Caki2 (cell line): ENCODE measurements around the gene HS6ST3. TPM values are rescaled to one million over a fixed set of nuclear protein-coding genes. Genes with fewer than 3 reads are reported as not detected.
A peak's percentile ranks its signal among the peaks of the same experiment; 100 is the strongest.

Experiments used
- DNase-seq: peaks from one replicate; pipeline ENCODE4 v3.0.0-alpha.2; 2015; ENCODE audit warnings: low read depth
- in situ Hi-C: cut with HindIII; loops from 2 replicates; pipeline ENCODE4 v1.10.0; 2016; ENCODE audit warnings: low sequenced_read_pairs, low pct_unique_long_range_greater_than_20kb, mixed read lengths
- total RNA-seq: library from RNA; depleted of rRNA; stranded (reverse); fragments of >200 nt; shearing (Covaris generic); gene quantifications from 2 replicates; pipeline ENCODE4 v1.2.3, GENCODE V29; 2014; ENCODE audit warnings: low replicate concordance

HS6ST3 gene
- total RNA-seq, 1 experiment from 2014 or later, result 7.5 TPM

DNA sequence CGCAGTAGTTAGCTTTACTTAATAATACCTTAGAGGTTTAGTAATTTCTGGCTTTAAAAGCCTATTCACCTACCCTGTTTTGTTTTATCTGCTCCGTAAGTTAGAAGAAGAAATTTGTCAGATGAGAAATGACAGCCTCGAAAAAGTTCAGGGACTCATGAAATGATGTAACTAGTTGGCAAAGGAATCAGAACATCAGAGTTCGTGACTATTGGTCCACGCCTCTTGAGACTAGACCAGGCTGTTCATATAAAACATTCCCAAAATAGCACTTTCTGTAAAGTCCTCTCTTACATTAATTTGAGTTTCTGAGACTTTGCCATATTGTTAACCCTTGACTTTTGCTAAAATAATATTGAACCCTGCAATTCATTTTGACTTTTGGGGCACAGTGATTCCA is 92.0 kb downstream of the HS6ST3 start:
- in situ Hi-C loops, result no loop called here

DNA sequence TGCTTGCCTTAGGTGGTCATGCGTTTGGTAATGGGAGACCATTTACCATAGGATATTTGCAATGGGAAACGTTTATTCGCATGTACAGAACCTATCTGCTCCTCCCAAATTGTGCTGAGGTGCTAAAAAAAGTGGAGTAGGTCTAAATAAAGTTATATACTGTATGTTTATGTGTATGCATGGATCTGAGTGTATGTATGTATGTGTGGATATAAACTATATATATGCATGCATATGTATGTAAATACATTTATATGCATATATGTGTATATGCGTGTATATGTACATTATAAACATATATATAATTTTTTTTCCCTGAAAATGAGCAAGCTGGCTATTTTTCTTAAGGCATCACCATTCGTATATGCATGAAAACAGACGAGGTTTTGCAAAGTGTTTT is 95.9 kb downstream of the HS6ST3 start:
- no peak for DNase-seq
- in situ Hi-C loops, result no loop called here

More for the DNA sequence above, 92.0 kb downstream of the HS6ST3 start:
- no peak for DNase-seq

DNA sequence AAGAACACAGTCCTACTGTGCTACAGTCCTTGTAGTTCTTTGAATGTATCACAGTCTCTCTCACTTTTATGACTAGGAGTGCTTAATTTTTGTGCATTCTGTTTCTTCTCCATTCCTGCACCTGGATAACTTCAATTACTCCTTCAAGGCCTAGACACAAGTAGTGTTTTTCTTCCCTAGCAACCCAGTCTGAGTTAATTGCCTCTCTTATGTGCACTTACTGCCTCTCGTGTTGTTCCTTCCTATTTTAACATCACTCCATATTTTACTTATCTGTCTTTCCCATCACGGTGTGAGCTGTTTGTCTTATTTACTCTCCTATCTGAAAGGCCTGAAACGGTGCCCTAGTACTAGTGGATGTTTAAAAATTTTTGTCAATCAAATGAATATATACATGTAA is 101.5 kb downstream of the HS6ST3 start:
- DNase-seq, result no peak
- in situ Hi-C loops, result no loop called here

DNA sequence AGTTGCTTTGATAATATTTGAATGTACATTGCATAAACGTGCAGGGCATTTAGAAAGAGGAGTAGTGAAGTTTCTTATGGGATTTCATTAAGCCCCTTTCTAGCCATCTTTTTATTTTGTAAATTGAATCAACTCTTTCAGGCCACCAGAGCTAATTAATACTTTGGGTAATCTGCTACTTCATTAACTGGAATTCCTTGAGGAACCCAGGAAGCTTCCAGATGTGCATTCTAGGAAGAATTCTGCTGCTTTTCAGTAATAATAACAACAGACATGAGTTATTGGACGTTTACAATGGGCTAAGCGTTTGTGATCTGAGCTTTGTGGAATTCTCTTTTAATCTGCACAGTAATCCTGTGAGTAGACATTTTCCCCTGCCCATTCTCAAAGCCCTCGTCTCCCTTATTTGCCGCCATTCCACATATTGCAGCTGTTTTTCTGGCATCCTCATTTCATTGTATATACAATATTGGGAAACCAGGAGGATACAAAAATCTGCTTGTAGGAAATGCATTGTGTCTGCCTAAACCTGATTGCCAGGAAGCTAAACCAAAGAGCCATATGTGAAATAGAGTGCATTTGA is 103.9 kb downstream of the HS6ST3 start:
- in situ Hi-C loops, result no loop called here
- no peak for DNase-seq

DNA sequence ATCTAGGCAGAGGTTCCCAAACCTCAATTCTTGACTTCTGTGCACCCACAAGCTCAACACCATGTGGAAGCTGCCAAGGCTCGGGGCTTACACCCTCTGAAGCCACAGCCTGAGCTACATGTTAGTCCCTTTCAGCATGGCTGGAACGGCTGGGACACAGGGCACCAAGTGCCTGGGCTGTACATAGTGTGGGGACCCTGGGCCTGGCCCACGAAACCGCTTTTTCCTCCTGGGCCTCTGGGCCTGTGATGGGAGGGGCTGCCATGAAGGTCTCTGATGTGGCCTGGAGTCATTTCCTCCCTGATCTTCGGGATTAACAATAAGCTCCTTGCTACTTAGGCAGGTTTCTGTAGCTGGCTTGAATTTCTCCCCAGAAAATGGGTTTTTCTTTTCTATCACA is 108.1 kb downstream of the HS6ST3 start:
- in situ Hi-C loops, result no loop called here
- no peak for DNase-seq

DNA sequence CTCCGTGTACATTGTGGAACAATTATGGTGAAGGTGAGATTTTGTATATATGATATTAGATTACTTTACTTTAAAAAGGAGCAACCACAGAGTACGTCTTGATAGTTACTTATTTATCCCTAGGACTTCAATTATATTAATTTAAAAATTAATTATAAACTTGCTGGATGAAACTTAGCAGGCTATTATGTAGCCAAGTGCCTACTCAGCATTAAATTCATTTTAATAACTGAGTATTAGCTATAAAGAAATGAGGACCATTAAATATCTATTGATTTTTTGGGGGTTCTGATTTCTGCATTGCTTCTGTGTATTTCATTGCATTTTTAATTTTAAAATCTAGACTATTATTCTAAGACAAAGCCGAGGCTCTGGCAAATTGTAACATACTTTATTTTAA is 109.4 kb downstream of the HS6ST3 start:
- in situ Hi-C loops, result no loop called here
- DNase-seq, result no peak

DNA sequence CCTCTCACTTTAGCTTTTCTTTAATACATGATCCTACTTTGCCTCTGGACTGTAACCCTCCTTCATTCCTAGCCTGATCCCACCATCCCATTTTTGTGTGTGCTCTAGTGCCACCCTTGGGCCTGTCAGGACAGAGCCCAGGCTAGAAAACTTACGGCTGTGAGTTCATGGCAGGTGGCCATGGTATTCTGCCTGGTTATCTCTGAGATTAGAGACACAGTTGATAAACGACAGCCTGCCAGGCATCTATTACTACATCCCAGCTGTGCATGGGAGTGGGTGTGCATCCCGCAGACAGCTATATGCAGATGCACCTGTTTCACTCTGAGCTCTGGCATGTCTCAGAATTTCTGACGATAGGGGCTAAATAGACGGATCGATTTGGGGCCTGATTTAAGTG is 110.9 kb downstream of the HS6ST3 start:
- in situ Hi-C loops, result no loop called here
- no peak for DNase-seq

DNA sequence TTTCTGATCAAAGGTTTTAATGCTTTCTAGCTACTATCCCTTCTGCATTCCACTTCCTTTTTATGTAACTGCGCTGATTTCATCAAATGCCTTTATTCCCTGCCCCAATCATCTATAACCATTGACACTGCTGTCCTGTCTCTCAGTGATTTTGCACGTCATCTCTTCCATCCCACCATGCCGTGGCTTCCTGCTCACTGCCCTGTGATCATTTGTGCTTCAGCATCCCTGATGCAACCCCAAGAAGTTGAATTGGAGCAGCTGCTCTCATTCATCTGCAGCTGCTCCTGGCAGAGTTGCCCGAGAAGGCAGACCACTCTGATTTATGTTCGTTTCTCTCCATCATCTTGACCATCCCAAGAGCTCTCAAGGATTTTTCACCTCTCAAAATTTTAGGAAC is 112.4 kb downstream of the HS6ST3 start:
- DNase-seq, result no peak
- in situ Hi-C loops, result no loop called here

DNA sequence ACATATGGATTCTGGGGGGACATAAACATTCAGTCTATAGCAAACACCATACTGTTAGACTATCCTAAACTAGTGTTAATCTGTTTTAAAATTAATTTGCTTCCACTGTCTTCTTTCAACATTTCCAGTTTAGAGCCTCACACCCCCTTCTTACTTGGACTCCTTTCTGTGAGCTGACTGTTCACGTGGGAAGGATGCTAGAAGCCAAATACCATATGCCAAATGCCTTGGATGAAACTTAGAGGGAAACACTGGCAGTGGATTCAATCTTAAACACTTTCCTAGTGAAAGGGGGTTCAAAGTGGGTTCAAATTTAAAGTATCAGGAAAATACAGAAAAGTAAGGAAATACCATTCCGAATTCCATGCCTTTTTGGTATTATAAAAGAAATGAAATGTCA is 113.6 kb downstream of the HS6ST3 start:
- no peak for DNase-seq
- in situ Hi-C loops, result no loop called here

DNA sequence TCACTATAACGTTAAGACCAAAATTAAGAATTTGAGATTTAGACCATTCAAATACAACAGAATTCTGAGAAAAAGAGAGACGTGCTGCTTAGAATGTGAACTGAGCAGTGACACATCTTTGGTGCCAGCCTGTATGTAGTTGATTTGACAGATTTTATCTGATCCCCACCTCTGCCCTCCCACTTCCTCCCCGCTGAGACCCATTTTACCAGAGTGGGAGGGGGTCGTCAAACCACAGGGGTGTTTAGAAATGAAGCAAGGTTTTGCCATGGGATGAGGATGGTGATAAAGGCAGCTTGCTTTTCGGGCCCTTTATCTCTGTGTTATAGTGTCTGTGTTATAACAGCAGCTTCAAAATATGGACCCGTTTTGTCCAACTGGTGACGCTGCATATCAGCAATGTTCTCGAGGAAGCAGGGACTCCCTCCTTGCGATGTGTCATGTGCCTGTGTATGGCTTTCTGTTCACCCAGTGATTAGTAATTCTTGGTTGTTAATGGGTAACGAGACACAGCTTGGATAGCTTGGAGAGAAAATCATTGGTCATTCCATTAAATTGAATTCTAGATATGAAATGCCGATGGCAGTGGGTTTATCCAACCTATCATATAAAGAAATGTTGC is 125.0 kb downstream of the HS6ST3 start:
- peak; percentile 88 for DNase-seq
- in situ Hi-C loops, result no loop called here

DNA sequence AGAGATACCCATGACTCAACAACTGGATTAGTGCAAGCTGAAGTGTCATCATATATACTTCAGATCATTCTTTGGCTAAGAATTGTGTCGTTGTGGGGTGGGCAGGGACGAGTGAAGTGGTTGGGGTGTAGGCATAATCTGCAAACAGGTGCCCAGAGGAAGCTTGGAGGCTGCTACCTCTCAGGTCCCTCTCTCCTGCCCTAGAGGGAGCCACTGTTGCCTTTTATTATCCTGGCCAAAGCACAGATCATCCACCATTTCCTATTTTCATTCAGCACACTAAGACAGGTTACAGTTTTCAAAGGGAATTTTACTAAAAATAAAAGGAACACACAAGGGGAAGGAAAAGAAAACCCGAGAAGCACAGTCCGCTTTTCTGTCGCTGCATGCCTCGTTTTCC is 126.6 kb downstream of the HS6ST3 start:
- no peak for DNase-seq
- in situ Hi-C loops, result no loop called here

DNA sequence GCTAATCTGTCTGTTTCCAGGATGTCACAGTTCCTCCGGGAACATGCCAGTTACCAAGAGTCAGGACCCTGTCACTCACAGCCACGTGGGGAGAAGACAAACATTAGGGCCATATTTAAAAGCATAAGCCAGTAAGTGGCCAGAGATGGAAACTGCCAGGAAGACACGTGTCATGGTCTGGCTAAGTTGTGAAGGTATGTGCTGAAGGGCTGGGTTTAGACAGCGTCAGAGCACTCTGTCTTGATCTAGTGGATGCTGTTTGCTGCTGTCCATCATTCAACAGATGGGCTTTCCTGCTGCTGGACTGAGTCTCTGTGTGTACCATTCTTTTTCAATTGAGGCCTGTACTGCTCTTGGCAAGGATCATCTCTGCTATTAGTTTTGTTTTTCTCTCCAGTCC is 128.6 kb downstream of the HS6ST3 start:
- in situ Hi-C loops, result no loop called here
- DNase-seq, result no peak

DNA sequence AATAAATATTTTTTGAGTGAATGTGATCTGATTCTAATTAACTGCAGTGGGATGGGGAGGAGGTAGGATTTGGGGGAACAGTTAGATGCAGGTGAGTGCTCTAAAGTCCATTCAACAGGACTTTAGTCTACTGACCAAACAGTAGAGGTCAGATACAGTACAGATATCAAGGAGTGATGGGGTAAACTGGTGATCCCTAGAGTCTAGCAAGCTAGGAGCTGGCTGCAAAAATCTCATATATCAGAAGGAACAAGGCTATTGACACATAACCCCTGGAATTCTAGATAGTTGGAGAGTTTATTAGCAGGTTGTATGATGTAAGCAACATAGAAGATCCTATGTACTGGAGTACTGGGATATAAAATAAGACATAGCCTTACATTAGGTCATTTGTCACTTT is 131.6 kb downstream of the HS6ST3 start:
- no peak for DNase-seq
- in situ Hi-C loops, result no loop called here

DNA sequence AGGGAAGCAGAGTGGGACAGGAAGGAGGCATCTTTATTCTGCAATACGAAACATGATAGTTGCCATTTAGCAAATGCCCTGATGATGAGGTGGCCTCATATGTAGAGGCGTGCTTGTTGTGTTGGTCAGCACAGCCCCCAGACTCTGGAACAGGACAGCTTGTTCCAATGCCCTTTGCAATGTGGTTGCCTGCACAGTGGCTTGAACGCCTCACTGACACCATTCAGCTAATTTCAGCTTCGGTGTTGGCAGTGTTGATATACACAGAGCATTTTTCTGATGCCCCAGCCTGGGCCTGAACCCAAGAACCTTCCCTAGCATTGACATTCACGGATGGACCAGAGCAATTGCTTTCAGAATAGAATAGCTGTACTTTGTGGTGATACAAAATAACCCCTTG is 133.3 kb downstream of the HS6ST3 start:
- in situ Hi-C loops, result no loop called here
- DNase-seq, result no peak

DNA sequence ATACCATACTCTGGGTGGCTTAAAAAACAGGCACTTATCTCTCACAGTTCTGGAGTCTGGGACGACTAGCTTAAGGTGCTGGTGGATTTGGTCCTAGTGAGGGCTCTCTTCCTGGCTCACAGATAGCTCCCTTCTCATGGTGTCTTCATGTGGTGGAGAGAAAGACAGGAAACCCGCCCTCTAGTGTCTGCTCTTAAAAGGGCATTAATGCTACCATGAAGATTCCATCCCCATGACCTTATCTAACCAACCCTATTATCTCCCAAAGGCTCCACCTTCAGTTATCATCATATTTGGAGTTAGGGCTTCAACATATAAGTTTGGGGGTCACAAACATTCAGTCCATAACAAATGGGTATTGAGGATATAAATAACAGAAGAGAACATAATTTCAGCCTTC is 139.4 kb downstream of the HS6ST3 start:
- in situ Hi-C loops, result no loop called here
- DNase-seq, result no peak

DNA sequence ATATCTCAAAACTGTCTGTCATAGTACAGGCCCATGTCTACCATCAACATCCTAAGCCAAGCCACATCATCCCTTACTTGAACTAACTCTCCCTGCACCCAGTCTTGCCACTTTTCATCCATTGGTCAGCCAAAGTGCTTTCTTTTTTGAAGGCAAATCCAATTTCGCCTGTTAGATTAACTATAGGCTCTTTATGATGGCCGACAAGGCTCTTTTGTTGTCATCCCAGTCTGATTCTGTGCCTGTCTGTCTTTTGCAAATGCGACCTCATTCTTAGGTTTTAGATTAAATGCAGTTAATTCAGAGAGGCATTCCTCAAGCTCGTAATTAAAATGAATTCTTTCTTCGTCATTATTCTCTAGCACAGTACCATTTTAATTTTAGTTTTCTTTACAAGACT is 148.3 kb downstream of the HS6ST3 start:
- no peak for DNase-seq
- in situ Hi-C loops, result no loop called here

DNA sequence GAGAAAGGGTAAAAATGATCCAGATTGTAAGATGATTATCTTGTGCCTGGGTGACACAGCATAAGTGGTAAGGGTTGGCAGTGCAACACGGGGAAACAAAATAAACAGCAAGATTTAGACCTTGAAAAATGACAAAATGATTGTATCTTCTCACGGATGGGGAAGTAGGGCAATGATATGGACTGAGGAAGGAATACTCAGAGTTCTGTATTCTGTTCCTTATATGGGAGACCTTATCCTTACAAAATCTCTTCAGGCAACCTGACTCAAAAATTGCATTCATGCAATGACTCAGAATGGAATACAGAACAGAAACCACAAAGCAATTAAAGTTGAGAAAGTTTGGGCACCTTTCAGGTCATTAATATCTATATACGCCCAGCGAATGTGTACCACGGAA is 149.0 kb downstream of the HS6ST3 start:
- DNase-seq, result peak; percentile 92
- in situ Hi-C loops, result no loop called here

DNA sequence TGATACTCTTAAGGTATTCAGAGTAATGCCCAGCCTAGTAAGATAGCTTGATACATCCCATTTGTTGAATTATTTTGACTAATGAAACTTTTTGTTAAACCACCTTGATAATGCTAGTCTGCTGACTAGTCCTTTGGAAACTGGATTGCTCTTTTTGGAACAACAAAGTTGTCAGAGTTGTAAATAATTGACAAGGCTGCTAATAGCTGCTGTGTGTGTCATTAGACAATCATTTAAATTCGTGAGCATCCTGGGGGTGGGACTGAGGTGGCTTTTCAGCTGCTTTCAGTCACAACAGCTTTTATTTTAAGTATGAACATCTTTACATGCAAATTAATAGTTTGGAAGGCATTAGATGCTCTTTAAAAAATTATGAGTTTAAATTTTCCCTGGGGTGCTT is 153.5 kb downstream of the HS6ST3 start:
- peak; percentile 63 for DNase-seq
- in situ Hi-C loops, result no loop called here

DNA sequence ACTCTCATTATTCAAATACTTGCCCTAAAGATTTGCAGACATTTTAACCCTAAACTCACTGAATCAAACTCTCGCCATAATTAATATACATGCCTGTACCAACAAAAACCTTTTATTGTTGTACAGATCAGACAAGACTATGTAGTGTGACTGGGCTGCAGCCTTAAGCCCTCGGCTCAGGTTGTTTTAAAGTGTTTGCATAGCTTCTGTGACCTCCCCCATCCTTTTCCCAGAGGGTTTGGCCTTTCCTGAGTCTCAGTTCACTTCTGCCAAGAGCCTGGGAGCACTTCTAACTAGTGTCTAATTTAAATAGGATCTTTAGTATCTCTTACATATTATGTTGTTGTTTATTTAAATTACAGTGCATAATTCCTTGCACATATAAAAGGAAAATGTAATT is 158.2 kb downstream of the HS6ST3 start:
- no peak for DNase-seq
- in situ Hi-C loops, result no loop called here

DNA sequence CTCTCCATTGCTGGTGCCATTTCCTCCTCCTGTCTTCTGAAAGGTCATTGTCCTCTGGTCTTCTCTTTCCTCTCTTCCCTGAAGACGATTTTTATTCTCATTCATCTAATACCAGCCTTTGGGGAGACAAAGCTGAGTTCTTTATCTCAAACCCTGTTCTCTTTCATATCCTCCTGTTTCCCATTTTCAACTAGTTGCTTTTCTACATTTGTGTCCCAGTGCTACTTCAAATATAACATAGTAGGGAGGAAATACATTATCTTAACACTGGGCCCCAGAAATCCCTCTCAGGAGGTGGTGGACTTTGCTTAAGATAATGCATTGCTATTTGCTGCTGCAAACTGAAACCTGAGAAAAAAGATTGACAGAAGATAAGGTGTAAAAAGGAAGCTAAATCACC is 159.1 kb downstream of the HS6ST3 start:
- in situ Hi-C loops, result no loop called here
- no peak for DNase-seq
